Mucosa of descending colon (tissue), 3 donors: ENCODE measurements around the gene AOAH. TPM values are rescaled to one million over a fixed set of nuclear protein-coding genes. Genes with fewer than 3 reads are reported as not detected.

ENCODE experiments used
- ATAC-seq: fragments of 200-7000 bp; cut with Tn5 transposase; one replicate; pipeline ENCODE4 v1.9.1; 2020; ENCODE audit warnings: mild to moderate bottlenecking, moderate library complexity
- DNase-seq, 3 donors: peaks; one replicate each; pipeline ENCODE4 v3.0.0-alpha.2; 2020
- H3K36me3 ChIP-seq: fragments of 200-600 bp; one replicate; pipeline ENCODE4 v1.8.0; 2021; ENCODE audit warnings: low read depth, mild to moderate bottlenecking
- H3K4me1 ChIP-seq: fragments of 200-600 bp; one replicate; pipeline ENCODE4 v1.8.0; 2021; ENCODE audit warnings: low read depth, mild to moderate bottlenecking
- H3K4me3 ChIP-seq: fragments of 200-600 bp; one replicate; pipeline ENCODE4 v1.8.0; 2021; ENCODE audit warnings: mild to moderate bottlenecking
- H3K9me3 ChIP-seq: fragments of 200-600 bp; one replicate; pipeline ENCODE4 v1.8.0; 2021; ENCODE audit warnings: mild to moderate bottlenecking
- CTCF ChIP-seq: fragments of 200-600 bp; IDR thresholded peaks from one replicate; pipeline ENCODE4 v1.8.0; 2022; ENCODE audit warnings: antibody characterized with exemption, mild to moderate bottlenecking
- intact Hi-C, 2 donors: fragments of 100-400 bp; cut with DNase I in 1 of 2; cut with micrococcal nuclease in 1 of 2; formaldehyde crosslinking; loops; one replicate each; pipeline versions ENCODE4 v1.11.0 to v1.11.1; 2022; cut with DNase I, micrococcal nuclease
- total RNA-seq, 3 donors: library from RNA; stranded (reverse); fragmentation: NEBNext Ultra II Directional in 2 of 3; extraction: Animal tissue kit (Norgen Biotek cat#: 25700) in 2 of 3; gene quantifications; one replicate each; pipeline versions ENCODE4 v1.2.1 to v1.2.4, GENCODE V29; 2021 to 2023
- donor health status: DM: no; HTN: no; CAD: no; lungs with moderate emphysema.
- donor health status: DM: no; HTN: no; CAD: no.
- donor health status: DM: no; HTN: yes; CAD: no.

The AOAH gene
- total RNA-seq, 3 donors from 2014 or later = 15.7 to 36.1 (median 28.8) TPM

GRCh38 chr7:36531951-36532350 is 192.3 kb downstream of the AOAH start:
- TF ChIP-seq CTCF = no peak
- no peak overlapping the region for H3K4me3 ChIP-seq
- intact Hi-C loops = no loop called here
- no peaks in the 10 kb centered on the region for H3K4me1 ChIP-seq
- DNase-seq (no peak), ATAC-seq (no peak)
- no peaks in the 10 kb centered on the region for H3K36me3 ChIP-seq
- H3K9me3 ChIP-seq = no peaks in the 10 kb centered on the region

- intact Hi-C loops = no loop called here
- Histone ChIP-seq H3K4me1 (no peaks in the 10 kb centered on the region), H3K36me3 (no peaks in the 10 kb centered on the region), H3K4me3 (no peak overlapping the region), H3K9me3 (no peaks in the 10 kb centered on the region)
- DNase-seq (no peak), ATAC-seq (no peak)
- no peak for TF ChIP-seq CTCF
Observed at GRCh38 chr7:36530456-36530855, 193.8 kb downstream of the AOAH start.

- no peak for TF ChIP-seq CTCF
- ATAC-seq (no peak), DNase-seq (no peak)
- Histone ChIP-seq H3K4me1 (no peaks in the 10 kb centered on the region), H3K4me3 (no peak overlapping the region), H3K9me3 (no peaks in the 10 kb centered on the region), H3K36me3 (no peaks in the 10 kb centered on the region)
- intact Hi-C loops = no loop called here
Observed at GRCh38 chr7:36527549-36527913, 196.8 kb downstream of the AOAH start.

- no peak for TF ChIP-seq CTCF
- DNase-seq (no peak), ATAC-seq (no peak)
- intact Hi-C loops = no loop called here
- Histone ChIP-seq H3K4me1 (no peaks in the 10 kb centered on the region), H3K4me3 (no peak overlapping the region), H3K9me3 (no peaks in the 10 kb centered on the region), H3K36me3 (no peaks in the 10 kb centered on the region)
Observed at GRCh38 chr7:36526863-36527548, 197.3 kb downstream of the AOAH start.

GRCh38 chr7:36523371-36524101 is 200.8 kb downstream of the AOAH start:
- ATAC-seq (no peak), DNase-seq (no peak)
- Histone ChIP-seq H3K4me1 (no peaks in the 10 kb centered on the region), H3K9me3 (no peaks in the 10 kb centered on the region), H3K4me3 (no peak overlapping the region), H3K36me3 (no peaks in the 10 kb centered on the region)
- intact Hi-C loops = no loop called here
- TF ChIP-seq CTCF = no peak
